Fibroblast of lung (primary cell): Measurements from ENCODE around the gene NSMCE4A.

ENCODE experiments used
- CTCF ChIP-seq, 2 donors: IDR thresholded peaks in 1 of 2; conservative IDR thresholded peaks in 1 of 2; 1 replicate in 1 of 2; 2 replicates in 1 of 2; pipeline ENCODE4 v1.5.1; 2011 to 2012; ENCODE audit warnings: low read length in 2 of 2, control low read depth in 1 of 2, inconsistent platforms in 1 of 2, low read depth in 1 of 2, mild to moderate bottlenecking in 1 of 2
- EZH2 ChIP-seq: IDR thresholded peaks from 2 replicates; pipeline ENCODE4 v1.5.1; 2012; ENCODE audit warnings: low read length, control low read depth, mild to moderate bottlenecking; ENCODE audit errors: missing control alignments

GRCh38 chr10:121990015-121990677, 15.1 kb upstream of the NSMCE4A start:
- TF ChIP-seq CTCF (conservative IDR thresholded peaks at IDR 0.05 in 1 of 2, IDR thresholded peaks at IDR 0.05 in 1 of 2; ENCODE audit: low read depth in 1 of 2, low read length in 2 of 2): no peak
- no peak for TF ChIP-seq EZH2
